Mammary epithelial cell (primary cell): ENCODE results near the gene SHB.

Experiments
- CTCF ChIP-seq, 2 donors: IDR thresholded peaks in 1 of 2; conservative IDR thresholded peaks in 1 of 2; 2 replicates each; pipeline ENCODE4 v1.5.1; 2011 to 2012; ENCODE audit warnings: inconsistent platforms in 2 of 2, low read length in 2 of 2, mild to moderate bottlenecking in 2 of 2, control low read depth in 1 of 2, low read depth in 1 of 2; ENCODE audit not compliant: insufficient read depth in 1 of 2; ENCODE audit errors: extremely low read depth in 1 of 2
- EZH2 ChIP-seq: IDR thresholded peaks from 2 replicates; pipeline ENCODE4 v1.6.1; 2012; ENCODE audit warnings: low read length, inconsistent platforms, borderline replicate concordance

GRCh38 chr9:37924538-37924937 lies 144.5 kb downstream of the SHB start:
- TF ChIP-seq CTCF (conservative IDR thresholded peaks at IDR 0.05 in 1 of 2, IDR thresholded peaks at IDR 0.05 in 1 of 2; ENCODE audit: extremely low read depth in 1 of 2, insufficient read depth in 1 of 2, low read depth in 1 of 2, low read length in 2 of 2) = no peak
- no peak for TF ChIP-seq EZH2
